Sigmoid colon (tissue), 7 donors: Measurements from ENCODE around the gene PAPOLA. TPM values are rescaled to one million over a fixed set of nuclear protein-coding genes. Genes with fewer than 3 reads are reported as not detected.

Source experiments
- DNase-seq: peaks from one replicate; pipeline ENCODE4 v3.0.0-alpha.2; 2019
- H3K27ac ChIP-seq, 4 donors: fragments of 200-600 bp; sonication (generic); one replicate each; pipeline ENCODE4 v1.5.1; 2016 to 2019; ENCODE audit warnings: mild to moderate bottlenecking in 1 of 4
- H3K27me3 ChIP-seq, 3 donors: fragments of 200-600 bp; sonication (generic); one replicate each; pipeline ENCODE4 v1.5.1; 2019; ENCODE audit warnings: mild to moderate bottlenecking in 1 of 3
- H3K36me3 ChIP-seq, 4 donors: fragments of 200-600 bp; sonication (generic); one replicate each; pipeline ENCODE4 v1.5.1; 2016 to 2019
- H3K4me1 ChIP-seq, 4 donors: fragments of 200-600 bp; sonication (generic); one replicate each; pipeline ENCODE4 v1.5.1; 2017 to 2019
- H3K4me3 ChIP-seq, 4 donors: fragments of 200-600 bp; sonication (generic); one replicate each; pipeline ENCODE4 v1.5.1; 2017 to 2019; ENCODE audit warnings: mild to moderate bottlenecking in 2 of 4, moderate library complexity in 1 of 4
- H3K9me3 ChIP-seq, 4 donors: fragments of 200-600 bp in 3 of 4; sonication (generic) in 3 of 4; one replicate each; pipeline versions ENCODE4 v1.5.1 to v1.6.1; 2013 to 2019
- CTCF ChIP-seq, 4 experiments: fragments of 450-650 bp in 3 of 4; fragments of 200-600 bp in 1 of 4; IDR thresholded peaks; one replicate each; pipeline ENCODE4 v1.5.1; 2016 to 2019; ENCODE audit warnings: antibody characterized with exemption in 4 of 4, mild to moderate bottlenecking in 3 of 4, moderate library complexity in 2 of 4
- EP300 ChIP-seq, 4 donors: sonication (generic); formaldehyde crosslinking; IDR thresholded peaks; one replicate each; pipeline ENCODE4 v1.6.1; 2017; ENCODE audit warnings: antibody characterized with exemption in 4 of 4
- POLR2A ChIP-seq, 2 donors: fragments of 450-650 bp; IDR thresholded peaks; one replicate each; pipeline ENCODE4 v1.6.1; 2016; ENCODE audit warnings: antibody characterized with exemption in 2 of 2, mild to moderate bottlenecking in 2 of 2, moderate library complexity in 2 of 2
- POLR2AphosphoS5 ChIP-seq, 4 donors: sonication (generic); formaldehyde crosslinking; IDR thresholded peaks; one replicate each; pipeline ENCODE4 v1.6.1; 2017; ENCODE audit warnings: antibody characterized with exemption in 4 of 4
- WGBS, 2 donors: extraction: QIAGEN DNeasy Blood & Tissue Kit; methylation state at CpG; one replicate each; pipeline ENCODE4 v1.1.7; 2013; 5-methylcytosine and 5-hydroxymethylcytosine counted together
- intact Hi-C: fragments of 100-400 bp; cut with DNase I; formaldehyde crosslinking; loops from one replicate; pipeline ENCODE4 v1.15.1; 2023
- polyA plus RNA-seq, 3 donors: library from polyadenylated mRNA; stranded (reverse); fragments of 200-250 nt; gene quantifications; one replicate each; pipeline ENCODE4 v1.2.3, GENCODE V29; 2013
- total RNA-seq, 4 donors: library from RNA; depleted of rRNA; stranded (reverse); fragments of >200 nt; gene quantifications; one replicate each; pipeline ENCODE4 v1.1.0, GENCODE V29; 2016
- donor health status: healthy with polysubstance abuse.
- donor health status: Bipolar disorder and iron deficiency.
- donor health status: healthy.

Gene PAPOLA
- total and polyA plus RNA-seq, 7 donors = 67.9 to 154 (median 113) TPM

- no peak for TF ChIP-seq CTCF (IDR thresholded peaks at IDR 0.05)
- TF ChIP-seq POLR2A (IDR thresholded peaks at IDR 0.05) = no peak
- no peak for TF ChIP-seq POLR2AphosphoS5 (IDR thresholded peaks at IDR 0.05)
- TF ChIP-seq EP300 (IDR thresholded peaks at IDR 0.05) = no peak
- Histone ChIP-seq H3K4me3 (no peak overlapping the region), H3K4me1 (no peaks in the 10 kb centered on the region), H3K27me3 (no peaks in the 10 kb centered on the region), H3K36me3 (peaks cover 0 to 89% (median 9%) of the 10 kb centered on the region in 4 donors), H3K9me3 (no peaks in the 10 kb centered on the region), H3K27ac (no peak overlapping the region)
- no peak for DNase-seq
- intact Hi-C loops = no loop called here
Measured at GRCh38 chr14:96532632-96533031, 30.4 kb downstream of the PAPOLA start.

GRCh38 chr14:96536807-96537206 lies 34.6 kb downstream of the PAPOLA start:
- WGBS, 2 donors = 97 to 98% methylated on average over 1 of the region's 1 CpG
- no peak for TF ChIP-seq POLR2AphosphoS5 (IDR thresholded peaks at IDR 0.05)
- TF ChIP-seq EP300 (IDR thresholded peaks at IDR 0.05) = no peak
- TF ChIP-seq POLR2A (IDR thresholded peaks at IDR 0.05) = no peak
- TF ChIP-seq CTCF (IDR thresholded peaks at IDR 0.05) = no peak

GRCh38 chr14:96538097-96538989 lies 36.2 kb downstream of the PAPOLA start:
- intact Hi-C loops = no loop called here
- Histone ChIP-seq H3K27me3 (no peaks in the 10 kb centered on the region), H3K27ac (no peak overlapping the region), H3K36me3 (peaks cover 0 to 69% (median 0%) of the 10 kb centered on the region in 4 donors), H3K4me1 (no peaks in the 10 kb centered on the region), H3K4me3 (no peak overlapping the region), H3K9me3 (no peaks in the 10 kb centered on the region)
- TF ChIP-seq CTCF (IDR thresholded peaks at IDR 0.05) (no peak), EP300 (IDR thresholded peaks at IDR 0.05) (no peak), POLR2A (IDR thresholded peaks at IDR 0.05) (no peak), POLR2AphosphoS5 (IDR thresholded peaks at IDR 0.05) (no peak)
- no peak for DNase-seq
- 39 to 75% methylated on average over 3 of the region's 3 CpGs for WGBS, 2 donors

More at GRCh38 chr14:96536807-96537206, 34.6 kb downstream of the PAPOLA start:
- Histone ChIP-seq H3K27ac (no peak overlapping the region), H3K4me3 (no peak overlapping the region), H3K27me3 (no peaks in the 10 kb centered on the region), H3K4me1 (no peaks in the 10 kb centered on the region), H3K9me3 (no peaks in the 10 kb centered on the region), H3K36me3 (peaks cover 0 to 68% (median under 1%) of the 10 kb centered on the region in 4 donors)
- no peak for DNase-seq
- intact Hi-C loops = no loop called here

- intact Hi-C loops = no loop called here
Measured at GRCh38 chr14:96538990-96539317, 36.8 kb downstream of the PAPOLA start.

More at GRCh38 chr14:96538990-96539317, 36.8 kb downstream of the PAPOLA start:
- Histone ChIP-seq H3K4me3 (no peak overlapping the region), H3K4me1 (no peaks in the 10 kb centered on the region), H3K9me3 (no peaks in the 10 kb centered on the region), H3K27me3 (no peaks in the 10 kb centered on the region), H3K36me3 (peaks cover 0 to 69% (median 0%) of the 10 kb centered on the region in 4 donors), H3K27ac (no peak overlapping the region)
- 22 to 77% methylated on average over 1 of the region's 1 CpG for WGBS, 2 donors
- TF ChIP-seq EP300 (IDR thresholded peaks at IDR 0.05) = no peak
- no peak for TF ChIP-seq POLR2A (IDR thresholded peaks at IDR 0.05)
- no peak for TF ChIP-seq POLR2AphosphoS5 (IDR thresholded peaks at IDR 0.05)
- TF ChIP-seq CTCF (IDR thresholded peaks at IDR 0.05) = no peak
- DNase-seq = no peak
